ENCODE measurements around the gene KDM5A.
"Not testable (repeated sequence)": the region's sequence is repeated elsewhere in the genome, so short reads cannot be mapped to it uniquely, and the experiment has no call there.

KDM5A gene

DNA sequence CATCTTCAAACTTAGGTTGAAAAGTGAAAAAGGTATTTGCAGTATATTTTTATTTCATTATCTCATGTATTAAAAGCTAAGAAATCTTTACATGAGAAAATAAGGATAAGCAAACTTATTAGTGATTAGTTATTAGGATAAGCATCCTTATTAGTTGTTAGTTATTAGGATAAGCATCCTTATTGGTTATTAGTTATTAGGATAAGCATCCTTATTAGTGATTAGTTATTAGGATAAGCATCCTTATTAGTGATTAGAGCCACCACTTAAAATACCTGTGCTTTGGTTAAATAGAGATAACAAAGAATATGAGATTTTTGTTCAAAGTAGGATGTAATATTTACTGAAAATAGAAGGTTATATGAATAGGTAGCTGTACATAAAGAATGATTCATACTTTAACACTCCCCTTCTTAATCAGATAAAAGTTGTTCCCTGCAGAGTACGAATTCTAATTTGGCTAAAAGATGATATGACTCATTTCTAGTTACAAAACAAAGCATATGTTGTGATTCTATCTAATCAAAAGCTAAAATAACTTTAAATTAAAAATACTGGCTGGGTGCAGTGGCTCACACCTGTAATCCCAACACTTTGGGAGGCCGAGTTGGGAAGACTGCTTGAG lies 56.4 kb downstream of the KDM5A start:
- no peak for DNase-seq

GRCh38 chr12:331287-331686 lies 57.8 kb downstream of the KDM5A start:
- DNase-seq: no peak

DNA sequence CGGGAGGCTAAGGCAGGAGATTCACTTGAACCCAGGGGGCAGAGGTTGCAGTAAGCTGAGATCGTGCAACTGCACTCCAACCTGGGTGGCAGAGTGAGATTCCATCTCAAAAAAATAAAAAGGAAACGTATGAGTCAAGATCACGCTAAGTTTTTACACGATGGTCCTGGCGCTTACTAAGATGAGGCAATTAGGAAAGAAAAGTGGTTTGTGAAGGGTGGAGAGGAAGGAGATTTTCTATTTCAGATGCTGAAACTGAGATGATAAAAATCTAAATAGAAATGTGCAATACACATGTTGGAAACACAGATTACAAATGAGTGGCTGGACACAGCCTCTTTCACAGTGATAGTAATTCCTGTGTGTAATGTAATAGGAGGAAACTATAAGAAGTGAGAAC lies 63.2 kb downstream of the KDM5A start:
- DNase-seq: no peak

- no peak for DNase-seq
Observed at GRCh38 chr12:323507-323906, 65.6 kb downstream of the KDM5A start.

GRCh38 chr12:321606-322326 lies 67.4 kb downstream of the KDM5A start:
- DNase-seq: no peak

- no peak for DNase-seq
Observed at GRCh38 chr12:318759-319515, 70.2 kb downstream of the KDM5A start.

GRCh38 chr12:308511-308910 lies 80.6 kb downstream of the KDM5A start:
- DNase-seq: no peak

GRCh38 chr12:307406-307805 lies 81.7 kb downstream of the KDM5A start:
- DNase-seq: no peak

GRCh38 chr12:304805-305204 lies 84.3 kb downstream of the KDM5A start:
- no peak for DNase-seq

DNA sequence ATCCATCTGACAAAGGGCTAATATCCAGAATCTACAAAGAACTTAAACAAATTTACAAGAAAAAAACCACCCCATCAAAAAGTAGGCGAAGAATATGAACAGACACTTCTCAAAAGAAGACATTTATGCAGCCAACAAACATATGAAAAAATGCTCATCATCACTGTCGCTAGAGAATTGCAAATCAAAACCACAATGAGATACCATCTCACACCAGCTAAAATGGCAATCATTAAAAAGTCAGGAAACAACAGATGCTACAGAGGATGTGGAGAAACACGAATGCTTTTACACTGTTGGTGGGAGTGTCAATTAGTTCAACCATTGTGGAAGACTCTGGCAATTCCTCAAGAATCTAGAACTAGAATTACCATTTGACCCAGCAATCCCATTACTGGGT lies 86.4 kb downstream of the KDM5A start:
- DNase-seq: not testable (repeated sequence)

DNA sequence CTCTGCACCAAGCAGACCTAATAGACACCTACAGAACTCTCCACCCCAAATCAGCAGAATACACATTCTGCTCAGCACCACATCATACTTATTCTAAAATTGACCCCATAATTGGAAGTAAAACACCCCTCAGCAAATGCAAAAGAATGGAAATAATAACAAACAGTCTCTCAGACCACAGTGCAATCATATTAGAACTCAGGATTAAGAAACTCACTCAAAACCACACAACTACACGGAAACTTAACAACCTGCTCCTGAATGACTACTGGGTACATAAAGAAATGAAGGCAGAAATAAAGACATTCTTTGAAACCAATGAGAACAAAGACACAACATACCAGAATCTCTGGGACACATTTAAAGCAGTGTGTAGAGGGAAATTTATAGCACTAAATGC lies 89.0 kb downstream of the KDM5A start:
- not testable (repeated sequence) for DNase-seq

GRCh38 chr12:299511-299910 lies 89.6 kb downstream of the KDM5A start:
- not testable (repeated sequence) for DNase-seq

DNA sequence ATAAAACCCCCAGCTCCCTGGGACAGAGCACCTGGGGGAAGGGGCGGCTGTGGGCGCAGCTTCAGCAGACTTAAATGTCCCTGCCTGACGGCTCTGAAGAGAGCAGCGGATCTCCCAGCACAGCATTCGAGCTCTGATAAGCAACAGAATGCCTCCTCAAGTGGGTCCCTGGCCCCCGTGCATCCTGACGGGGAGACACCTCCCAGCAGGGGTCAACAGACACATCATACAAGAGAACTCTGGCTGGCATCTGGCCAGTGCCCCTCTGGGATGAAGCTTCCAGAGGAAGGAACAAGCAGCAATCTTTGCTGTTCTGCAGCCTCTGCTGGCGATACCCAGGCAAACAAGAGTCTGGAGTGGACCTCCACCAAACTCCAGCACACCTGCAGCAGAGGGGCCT lies 91.1 kb downstream of the KDM5A start:
- not testable (repeated sequence) for DNase-seq

GRCh38 chr12:295132-295531 lies 94.0 kb downstream of the KDM5A start:
- no peak for DNase-seq

DNA sequence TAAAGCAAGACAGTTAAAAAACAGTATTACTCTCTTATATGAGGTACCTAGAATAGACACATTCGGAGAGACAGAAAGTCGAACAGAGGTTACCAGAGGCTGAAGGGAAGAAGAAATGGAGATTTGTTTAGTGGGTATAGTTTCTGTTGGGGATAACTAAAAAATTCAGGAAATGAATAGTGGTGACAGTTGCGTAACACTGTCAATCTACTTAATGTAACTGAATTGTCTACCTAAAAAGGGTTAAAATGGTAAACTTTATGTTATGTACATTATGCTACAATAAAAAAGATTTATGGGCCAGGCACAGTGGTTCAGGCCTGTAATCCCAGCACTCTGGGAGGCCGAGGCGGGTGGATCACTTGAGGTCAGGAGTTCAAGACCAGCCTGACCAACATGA lies 95.9 kb downstream of the KDM5A start:
- DNase-seq: no peak

- DNase-seq: no peak
Observed at GRCh38 chr12:292186-292585, 96.9 kb downstream of the KDM5A start.

DNA sequence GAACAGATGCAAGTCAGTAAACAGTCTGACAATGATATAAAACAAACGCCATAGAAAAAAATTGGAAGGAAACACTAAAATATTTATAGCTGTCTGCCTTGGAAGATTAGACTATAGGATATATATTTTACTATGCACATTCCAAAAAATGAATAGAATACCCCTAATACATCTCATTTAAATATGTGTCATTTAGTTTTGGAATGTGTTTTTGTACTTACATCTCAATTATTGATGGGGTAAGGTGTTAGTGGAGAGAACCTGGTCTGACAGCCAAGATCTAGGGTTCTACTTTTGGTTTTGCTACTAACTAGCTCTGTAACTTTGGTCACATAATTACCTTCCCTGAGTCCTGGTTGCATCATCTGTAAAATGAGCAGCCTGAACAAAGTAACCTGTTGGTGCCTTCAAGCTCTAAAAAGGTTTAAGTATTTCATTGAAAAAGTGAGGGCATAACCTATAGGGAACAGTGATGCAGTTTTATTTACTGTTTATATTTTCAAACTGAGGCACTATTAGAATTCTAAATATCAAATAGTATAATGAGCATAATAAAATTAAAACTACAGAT lies 97.9 kb downstream of the KDM5A start:
- no peak for DNase-seq

GRCh38 chr12:288687-289086 lies 100.4 kb downstream of the KDM5A start:
- no peak for DNase-seq

DNA sequence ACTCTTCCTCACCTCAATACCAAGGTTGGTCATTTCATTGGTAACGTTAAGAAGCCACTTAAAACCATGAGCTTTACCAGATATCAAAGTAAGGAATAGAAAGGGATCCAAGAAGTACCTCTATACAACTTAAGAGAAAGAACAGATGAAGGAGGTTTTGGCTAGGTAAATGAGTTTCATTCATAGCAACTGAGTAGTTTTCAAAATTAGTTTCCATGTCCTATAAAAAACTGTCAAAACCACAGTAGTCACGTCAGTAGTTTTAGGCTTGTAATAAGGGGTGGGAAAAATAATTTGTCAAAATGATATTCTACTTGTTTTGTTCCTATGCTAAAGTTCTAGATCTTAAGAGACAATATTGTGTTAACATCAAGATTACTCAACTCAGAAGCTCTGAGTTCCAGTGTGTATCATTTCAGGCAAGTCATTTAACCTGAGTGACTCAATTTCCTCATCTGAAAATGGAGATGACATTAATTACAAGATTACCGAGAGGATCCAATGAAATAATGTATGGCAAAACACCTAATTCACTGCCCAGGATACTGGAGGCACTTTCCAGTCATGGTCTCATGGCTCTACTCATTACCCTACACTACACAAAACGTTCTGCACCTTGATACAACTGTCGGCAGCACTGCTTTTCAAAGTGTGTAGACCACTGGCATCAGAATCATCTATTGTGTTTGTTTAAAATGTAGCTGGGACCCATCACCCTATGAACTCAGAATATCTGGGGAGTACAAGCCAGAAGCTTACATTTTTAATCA lies 102.4 kb downstream of the KDM5A start:
- DNase-seq: no peak

GRCh38 chr12:278046-278445 lies 111.1 kb downstream of the KDM5A start:
- DNase-seq: no peak

DNA sequence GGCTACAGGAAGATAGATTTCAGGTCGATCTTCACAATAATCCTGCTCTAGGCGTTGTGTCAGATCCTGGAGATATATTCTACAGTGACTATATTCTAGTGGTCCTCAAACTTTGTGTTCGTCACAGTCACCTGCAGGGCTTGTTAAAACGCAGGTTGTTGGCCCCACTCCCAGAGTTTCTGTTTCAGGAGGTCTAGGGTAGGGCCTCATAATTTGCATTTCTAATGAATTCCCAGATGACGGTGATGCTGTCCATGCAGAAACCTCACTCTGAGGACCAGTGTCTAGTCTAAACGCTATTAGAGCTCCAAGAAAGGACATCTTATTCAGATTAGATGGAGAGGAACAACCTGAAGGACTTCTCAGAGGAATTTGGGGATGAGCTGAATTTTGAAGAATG lies 113.3 kb downstream of the KDM5A start:
- no peak for DNase-seq

GRCh38 chr12:273382-273781 lies 115.7 kb downstream of the KDM5A start:
- no peak for DNase-seq

DNA sequence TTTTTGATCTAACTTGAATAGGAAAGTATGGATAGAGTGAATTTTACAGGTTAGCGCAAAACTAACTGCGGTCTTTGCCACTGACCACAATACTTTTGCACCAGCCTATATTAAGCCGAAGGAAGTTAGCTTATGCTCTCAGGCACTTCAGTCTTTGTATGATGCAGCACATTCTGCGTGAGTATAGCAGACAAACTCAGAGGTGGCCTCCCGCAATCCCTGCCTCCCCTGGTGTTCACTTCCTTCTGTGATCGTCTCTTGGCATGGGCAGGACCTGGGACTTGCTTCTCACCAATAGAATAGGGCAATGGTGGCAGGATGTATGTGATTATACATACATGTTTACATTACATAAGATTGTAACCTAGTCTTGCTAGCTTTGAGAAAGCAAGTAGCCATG lies 116.2 kb downstream of the KDM5A start:
- DNase-seq: no peak

All from central memory CD4-positive, alpha-beta T cell (primary cell).